Breast epithelium (tissue), 3 donors: ENCODE results near the gene KIF26B.

ENCODE experiments used
- POLR2A ChIP-seq: fragments of 450-650 bp; IDR thresholded peaks from one replicate; pipeline ENCODE4 v1.6.1; 2016; ENCODE audit warnings: antibody characterized with exemption, mild to moderate bottlenecking, moderate library complexity
- TF ChIP-seq, protein P1 (sequence below), 3 donors: fragments of 450-650 bp; IDR thresholded peaks; one replicate each; pipeline ENCODE4 v1.5.1; 2016 to 2017; ENCODE audit warnings: antibody characterized with exemption in 3 of 3, mild to moderate bottlenecking in 3 of 3, moderate library complexity in 3 of 3

DNA sequence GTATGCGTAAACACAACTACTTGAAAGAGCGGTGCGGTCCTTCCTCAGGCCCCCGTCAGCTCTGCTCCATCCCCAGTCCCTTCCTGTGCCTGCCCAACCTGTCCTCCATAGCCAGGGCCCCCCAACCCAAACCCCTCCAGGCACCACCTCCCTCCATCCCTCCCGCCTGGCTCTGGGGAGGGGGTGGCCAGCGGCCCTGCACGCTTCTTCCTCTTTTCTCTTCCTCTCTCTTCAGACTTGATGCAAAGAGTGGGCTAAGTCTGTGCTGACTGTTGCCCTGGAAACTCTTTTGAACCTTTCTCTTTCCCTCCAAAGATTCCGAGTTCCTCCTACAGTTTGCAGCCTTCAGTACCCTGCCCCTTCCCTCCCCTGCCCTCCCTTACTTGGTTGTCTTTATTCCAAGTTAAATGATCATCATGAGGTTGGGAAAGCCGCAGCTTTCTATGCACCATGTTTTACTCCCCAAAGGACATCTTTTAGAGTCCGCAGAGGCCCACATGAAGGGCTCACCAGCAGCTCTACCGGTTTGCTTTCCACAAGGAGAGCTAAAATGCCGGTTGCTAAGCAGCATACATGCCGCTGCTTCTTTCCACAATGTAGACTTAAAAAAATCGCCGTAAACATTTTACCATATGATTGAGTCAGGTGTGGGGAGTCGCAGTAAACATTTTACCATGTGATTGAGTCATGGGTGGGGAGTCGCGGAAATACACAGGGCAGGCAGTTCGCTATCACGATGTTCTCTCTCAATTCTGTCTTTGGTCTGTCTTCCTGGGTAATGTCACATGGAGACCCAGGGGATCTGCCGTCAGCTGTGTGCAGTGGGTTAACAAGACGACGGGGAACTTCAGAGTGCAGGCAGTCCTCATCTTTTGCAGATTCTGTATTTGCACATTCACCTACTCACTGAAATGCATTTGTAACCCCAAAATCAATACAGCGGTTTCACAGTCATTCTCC is 525.3 kb downstream of the KIF26B start:
- TF ChIP-seq, protein P1, sequence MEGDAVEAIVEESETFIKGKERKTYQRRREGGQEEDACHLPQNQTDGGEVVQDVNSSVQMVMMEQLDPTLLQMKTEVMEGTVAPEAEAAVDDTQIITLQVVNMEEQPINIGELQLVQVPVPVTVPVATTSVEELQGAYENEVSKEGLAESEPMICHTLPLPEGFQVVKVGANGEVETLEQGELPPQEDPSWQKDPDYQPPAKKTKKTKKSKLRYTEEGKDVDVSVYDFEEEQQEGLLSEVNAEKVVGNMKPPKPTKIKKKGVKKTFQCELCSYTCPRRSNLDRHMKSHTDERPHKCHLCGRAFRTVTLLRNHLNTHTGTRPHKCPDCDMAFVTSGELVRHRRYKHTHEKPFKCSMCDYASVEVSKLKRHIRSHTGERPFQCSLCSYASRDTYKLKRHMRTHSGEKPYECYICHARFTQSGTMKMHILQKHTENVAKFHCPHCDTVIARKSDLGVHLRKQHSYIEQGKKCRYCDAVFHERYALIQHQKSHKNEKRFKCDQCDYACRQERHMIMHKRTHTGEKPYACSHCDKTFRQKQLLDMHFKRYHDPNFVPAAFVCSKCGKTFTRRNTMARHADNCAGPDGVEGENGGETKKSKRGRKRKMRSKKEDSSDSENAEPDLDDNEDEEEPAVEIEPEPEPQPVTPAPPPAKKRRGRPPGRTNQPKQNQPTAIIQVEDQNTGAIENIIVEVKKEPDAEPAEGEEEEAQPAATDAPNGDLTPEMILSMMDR (IDR thresholded peaks at IDR 0.05): no peak
- TF ChIP-seq POLR2A: no peak
